ENCODE results near the gene TTC28. TPM values are rescaled to one million over a fixed set of nuclear protein-coding genes. Genes with fewer than 3 reads are reported as not detected.

Gene TTC28
- total RNA-seq, 1 donor from 2014 or later, result 7.9 TPM

GRCh38 chr22:27987557-27987956 is 692.1 kb downstream of the TTC28 start:
- POLR2A ChIA-PET, result no interaction called here
- DNase-seq, result no peak
- no peaks in the 10 kb centered on the region for H3K27me3 Mint-ChIP-seq

DNA sequence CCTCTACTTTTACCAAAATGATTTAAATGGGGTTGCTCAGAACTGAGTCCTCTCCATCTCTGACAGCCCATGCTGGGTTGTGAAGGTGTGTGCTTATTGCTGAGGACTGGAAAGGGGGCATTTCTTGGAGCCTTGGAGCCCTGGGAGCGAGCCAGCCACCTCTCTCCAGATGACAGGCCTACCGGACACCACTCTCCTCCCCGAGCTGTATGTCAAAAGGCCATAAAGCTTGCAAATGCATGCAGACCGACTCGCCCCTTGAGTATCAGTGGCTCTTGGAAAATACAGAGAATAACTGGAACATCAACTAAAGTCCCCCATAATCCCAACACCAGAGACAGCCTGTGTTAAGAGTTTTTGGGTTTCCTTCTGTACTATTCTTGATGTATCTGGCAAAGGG is 692.7 kb downstream of the TTC28 start:
- CTCF ChIA-PET, result no interaction called here
- DNase-seq, result no peak
- Mint-ChIP-seq H3K4me1 (peaks cover 2% of the 10 kb centered on the region), H3K27ac (no peak overlapping the region), H3K27me3 (no peaks in the 10 kb centered on the region), H3K4me3 (no peak overlapping the region), H3K36me3 (ENCODE audit: low read depth) (peaks cover 14% of the 10 kb centered on the region), H3K9me3 (no peaks in the 10 kb centered on the region)
- POLR2A ChIA-PET, result no interaction called here
- intact Hi-C loops (cut with micrococcal nuclease), result no loop called here
- no peak for TF ChIP-seq CTCF (IDR thresholded peaks at IDR 0.05)
- no peak for ATAC-seq (ENCODE audit: low read depth)

More at GRCh38 chr22:27987557-27987956, 692.1 kb downstream of the TTC28 start:
- ATAC-seq (ENCODE audit: low read depth), result no peak
- H3K4me3 Mint-ChIP-seq, result no peak overlapping the region
- CTCF ChIA-PET, result no interaction called here
- H3K36me3 Mint-ChIP-seq (ENCODE audit: low read depth), result peaks cover 14% of the 10 kb centered on the region
- peaks cover 2% of the 10 kb centered on the region for H3K4me1 Mint-ChIP-seq
- TF ChIP-seq CTCF (IDR thresholded peaks at IDR 0.05), result no peak
- intact Hi-C loops (cut with micrococcal nuclease), result no loop called here
- H3K27ac Mint-ChIP-seq, result no peak overlapping the region
- H3K9me3 Mint-ChIP-seq, result no peaks in the 10 kb centered on the region

GRCh38 chr22:27986459-27986858 is 693.2 kb downstream of the TTC28 start:
- no peaks in the 10 kb centered on the region for H3K9me3 Mint-ChIP-seq
- no peak for TF ChIP-seq CTCF (IDR thresholded peaks at IDR 0.05)
- no peak overlapping the region for H3K27ac Mint-ChIP-seq
- DNase-seq (no peak), ATAC-seq (ENCODE audit: low read depth) (no peak)
- POLR2A ChIA-PET, result no interaction called here
- no peaks in the 10 kb centered on the region for H3K4me1 Mint-ChIP-seq
- no peaks in the 10 kb centered on the region for H3K27me3 Mint-ChIP-seq
- H3K36me3 Mint-ChIP-seq (ENCODE audit: low read depth), result peaks cover 14% of the 10 kb centered on the region
- CTCF ChIA-PET, result no interaction called here
- no peak overlapping the region for H3K4me3 Mint-ChIP-seq
- intact Hi-C loops (cut with micrococcal nuclease), result no loop called here

GRCh38 chr22:27985323-27986275 is 694.0 kb downstream of the TTC28 start:
- Mint-ChIP-seq H3K36me3 (ENCODE audit: low read depth) (peaks cover 13% of the 10 kb centered on the region), H3K4me3 (no peak overlapping the region), H3K27me3 (no peaks in the 10 kb centered on the region), H3K4me1 (no peaks in the 10 kb centered on the region), H3K9me3 (no peaks in the 10 kb centered on the region), H3K27ac (no peak overlapping the region)
- no peak for TF ChIP-seq CTCF (IDR thresholded peaks at IDR 0.05)
- intact Hi-C loops (cut with micrococcal nuclease), result no loop called here
- CTCF ChIA-PET, result no interaction called here
- POLR2A ChIA-PET, result no interaction called here
- DNase-seq (no peak), ATAC-seq (ENCODE audit: low read depth) (no peak)

- Mint-ChIP-seq H3K4me1 (no peaks in the 10 kb centered on the region), H3K4me3 (no peak overlapping the region), H3K27me3 (no peaks in the 10 kb centered on the region), H3K27ac (no peak overlapping the region), H3K9me3 (no peaks in the 10 kb centered on the region), H3K36me3 (ENCODE audit: low read depth) (peaks cover 13% of the 10 kb centered on the region)
- no peak for ATAC-seq (ENCODE audit: low read depth)
- no peak for DNase-seq
- intact Hi-C loops (cut with micrococcal nuclease), result no loop called here
- ChIA-PET POLR2A (no interaction called here), CTCF (no interaction called here)
- no peak for TF ChIP-seq CTCF (IDR thresholded peaks at IDR 0.05)
These were observed 694.9 kb downstream of the TTC28 start for GRCh38 chr22:27984723-27985122.
